ENCODE data around the gene USP34.

USP34 gene

DNA sequence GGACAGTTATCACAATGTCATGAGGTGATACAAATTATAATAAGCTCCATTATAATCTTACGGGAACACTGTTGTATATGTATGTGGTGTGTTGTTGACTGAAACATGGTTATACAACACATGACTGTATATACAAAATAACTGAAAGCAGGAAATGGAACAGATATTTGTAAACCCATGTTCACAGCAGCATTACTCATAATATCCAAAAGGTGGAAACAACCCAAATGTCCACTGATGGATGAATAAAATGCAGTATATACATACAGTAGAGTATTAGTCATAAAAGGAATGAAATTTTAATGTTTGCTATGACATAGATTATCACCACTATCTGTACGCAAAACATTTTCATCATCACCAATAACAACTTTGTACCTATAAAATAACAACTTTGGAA lies 107.3 kb downstream of the USP34 start:
- no peak for DNase-seq

DNA sequence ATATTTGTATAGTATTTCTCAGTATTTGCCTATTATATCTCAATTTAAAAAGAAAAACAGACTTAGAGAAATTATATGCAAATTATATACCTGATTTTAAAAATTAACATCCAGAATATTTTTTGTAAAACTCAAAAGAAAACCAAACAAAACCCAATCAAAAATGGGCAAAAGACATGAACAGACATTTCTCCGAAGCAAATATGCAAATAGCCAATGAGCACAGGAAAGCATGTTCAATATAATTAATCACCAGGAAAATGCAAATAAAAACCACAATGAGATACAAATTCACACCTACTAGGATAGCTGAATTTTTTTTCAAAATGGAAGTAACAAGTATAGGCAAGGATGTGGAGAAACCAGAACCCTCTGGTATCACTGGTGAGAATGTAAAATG lies 108.0 kb downstream of the USP34 start:
- DNase-seq = no peak

- DNase-seq = no peak
Measured at GRCh38 chr2:61361068-61361467, 109.8 kb downstream of the USP34 start.

DNA sequence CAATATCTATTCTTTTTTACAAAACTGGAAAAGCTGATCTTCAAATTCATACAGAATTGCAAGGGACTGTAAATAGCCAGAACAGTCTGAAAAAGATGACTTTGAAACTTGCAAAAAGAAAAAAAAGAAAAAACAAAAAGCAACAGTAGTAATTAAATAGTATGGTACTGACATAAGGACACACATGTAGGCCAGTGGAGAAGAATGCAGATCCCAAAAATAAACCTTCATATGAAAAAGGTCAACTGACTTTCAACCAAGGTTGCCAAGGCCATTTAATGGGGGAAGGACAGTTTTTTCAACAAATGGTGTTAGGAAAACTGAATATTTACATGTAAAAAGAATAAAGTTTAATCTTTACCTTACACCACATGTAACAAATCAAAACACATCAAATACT lies 111.8 kb downstream of the USP34 start:
- DNase-seq = no peak

DNA sequence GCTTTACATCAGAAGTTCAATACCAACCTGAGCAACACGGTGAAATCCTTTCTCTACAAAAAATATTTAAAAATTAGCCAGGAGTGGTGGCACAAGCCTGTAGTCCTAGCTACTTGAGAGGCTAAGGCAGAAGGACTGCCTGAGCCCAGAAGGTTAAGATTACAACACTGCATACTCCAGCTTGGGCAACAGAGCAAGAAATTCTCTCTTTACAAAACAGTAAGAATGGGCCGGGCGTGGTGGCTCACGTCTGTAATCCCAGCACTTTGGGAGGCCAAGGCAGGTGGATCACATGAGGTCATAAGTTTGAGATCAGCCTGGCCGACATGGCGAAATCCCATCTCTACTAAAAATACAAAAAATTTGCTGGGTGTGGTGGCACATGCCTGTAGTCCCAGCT lies 113.2 kb downstream of the USP34 start:
- no peak for DNase-seq

GRCh38 chr2:61356958-61357350 lies 113.9 kb downstream of the USP34 start:
- no peak for DNase-seq

DNA sequence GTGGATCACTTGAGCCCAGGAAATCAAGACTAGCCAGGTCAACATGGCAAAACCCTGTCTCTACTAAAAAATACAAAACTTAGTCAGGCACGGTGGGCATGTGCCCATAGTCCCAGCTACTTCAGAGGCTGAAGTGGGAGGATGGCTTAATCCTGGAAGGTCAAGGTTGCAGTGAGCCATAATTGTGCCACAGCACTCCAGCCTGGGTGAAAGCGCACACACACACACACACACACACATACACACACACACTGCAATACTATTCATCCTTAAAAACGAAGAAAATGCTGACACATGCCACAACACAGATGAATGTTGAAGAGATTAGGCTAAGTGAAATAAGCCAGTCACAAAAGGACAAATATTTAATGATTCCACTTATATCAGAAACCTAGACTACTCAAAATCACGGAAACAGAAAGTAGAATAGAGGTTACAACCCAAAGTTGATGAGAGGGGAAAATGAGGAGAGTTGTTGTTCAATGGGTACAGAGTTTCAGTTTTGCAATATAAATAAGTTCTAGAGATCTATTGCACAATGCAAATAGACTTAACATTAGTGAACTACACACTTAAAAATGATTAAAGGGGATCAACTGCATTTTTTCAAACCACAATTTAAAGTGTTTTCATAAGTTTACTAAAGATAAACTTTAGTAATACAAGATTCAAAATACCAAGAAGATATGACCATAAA lies 114.5 kb downstream of the USP34 start:
- DNase-seq = no peak

DNA sequence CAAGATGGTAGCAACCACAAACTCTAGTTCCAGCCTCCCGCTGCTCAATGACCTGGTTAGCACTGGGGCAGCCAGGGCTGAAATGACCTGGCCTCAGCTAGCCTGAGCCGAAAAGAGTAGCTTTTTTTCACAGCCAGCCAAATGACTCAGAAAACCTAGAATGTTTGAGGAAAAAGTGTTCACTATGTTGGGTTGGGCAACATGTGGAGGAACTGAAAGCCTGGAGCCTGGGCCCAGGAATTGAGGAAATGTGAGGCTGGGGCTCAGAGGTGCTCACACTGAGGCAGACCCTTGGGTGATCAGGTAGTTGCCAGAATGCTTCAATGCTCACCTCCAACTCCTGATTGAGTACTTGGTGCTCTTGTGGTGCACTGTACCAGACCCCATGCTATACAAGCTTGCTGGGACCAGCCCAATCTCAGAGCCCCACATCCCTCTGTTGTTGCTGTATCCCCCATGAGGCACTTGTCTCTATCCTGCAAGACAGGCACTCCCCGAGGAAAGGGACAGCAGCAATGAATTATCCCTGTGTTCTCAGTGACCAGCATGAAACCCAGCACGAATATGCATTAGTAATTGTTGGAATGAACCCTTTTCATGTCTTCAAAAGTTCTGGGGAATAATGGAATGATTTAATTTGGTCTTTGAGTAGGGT lies 116.2 kb downstream of the USP34 start:
- DNase-seq = no peak

- no peak for DNase-seq
Measured at GRCh38 chr2:61353909-61354308, 117.0 kb downstream of the USP34 start.

- DNase-seq = no peak
Measured at GRCh38 chr2:61350777-61351176, 120.1 kb downstream of the USP34 start.

- no peak for DNase-seq
Measured at GRCh38 chr2:61343141-61343540, 127.7 kb downstream of the USP34 start.

DNA sequence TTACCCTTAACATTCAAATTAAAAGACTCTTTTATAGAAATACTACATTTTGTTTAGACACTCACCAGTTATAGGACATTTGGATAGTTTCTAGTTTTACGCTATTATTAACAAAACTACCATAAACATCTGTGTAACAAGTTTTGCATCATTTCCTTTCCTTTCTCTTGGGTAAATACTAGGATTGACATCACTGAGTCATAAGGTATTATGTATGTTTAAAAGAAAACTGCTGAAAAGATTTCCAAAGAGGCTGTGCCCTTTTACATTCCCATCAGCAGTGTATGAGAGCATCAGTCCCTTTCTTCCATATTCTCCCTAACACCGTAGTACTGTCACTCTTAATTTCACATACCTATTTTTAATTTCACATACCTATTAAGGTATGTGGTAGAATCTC lies 130.6 kb downstream of the USP34 start:
- no peak for DNase-seq

GRCh38 chr2:61338447-61338846 lies 132.4 kb downstream of the USP34 start:
- DNase-seq = no peak

- DNase-seq = no peak
Measured at GRCh38 chr2:61335187-61335586, 135.7 kb downstream of the USP34 start.

GRCh38 chr2:61334466-61334865 lies 136.4 kb downstream of the USP34 start:
- DNase-seq = no peak

- no peak for DNase-seq
Measured at GRCh38 chr2:61328707-61329251, 142.1 kb downstream of the USP34 start.

DNA sequence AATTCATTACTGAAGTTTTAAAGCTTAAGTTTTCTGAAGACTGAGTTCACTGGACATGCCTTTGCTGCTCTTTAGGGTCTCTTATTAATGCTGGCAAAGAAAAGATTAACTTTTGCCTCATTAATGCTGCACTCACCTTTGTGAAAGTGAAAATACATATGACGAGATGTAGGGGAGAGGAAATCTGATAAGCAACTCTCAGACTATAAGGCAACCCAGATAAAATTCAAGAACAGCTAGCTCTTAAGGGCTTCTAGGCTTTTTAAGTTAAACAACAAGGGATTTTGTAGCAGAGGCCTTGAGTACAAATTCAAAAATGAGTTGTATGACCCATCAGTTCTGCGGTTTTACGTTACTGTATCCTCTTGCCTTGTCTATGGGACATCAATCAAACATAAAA lies 143.7 kb downstream of the USP34 start:
- DNase-seq = peak in 1 of 2 donors; percentile 8

- DNase-seq = no peak
Measured at GRCh38 chr2:61326423-61326822, 144.5 kb downstream of the USP34 start.

DNA sequence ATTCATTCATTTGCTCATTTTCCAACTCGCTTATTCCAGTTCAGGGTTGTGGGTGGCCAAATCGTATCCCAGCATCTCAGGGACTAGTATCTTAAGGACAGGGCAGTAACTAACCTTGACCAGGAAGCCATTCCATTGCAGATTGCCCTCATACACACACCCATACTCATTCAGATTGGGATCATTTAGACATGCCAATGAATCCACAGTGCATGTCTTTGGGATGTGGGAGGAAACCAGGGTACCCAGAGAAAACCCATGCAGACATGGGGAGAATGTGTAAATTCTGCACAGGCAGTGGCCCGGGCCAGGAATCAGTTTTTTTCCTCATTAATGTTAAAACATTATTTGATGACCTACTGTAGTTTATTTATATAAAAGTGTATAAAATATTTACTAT lies 150.7 kb downstream of the USP34 start:
- DNase-seq = no peak

DNA sequence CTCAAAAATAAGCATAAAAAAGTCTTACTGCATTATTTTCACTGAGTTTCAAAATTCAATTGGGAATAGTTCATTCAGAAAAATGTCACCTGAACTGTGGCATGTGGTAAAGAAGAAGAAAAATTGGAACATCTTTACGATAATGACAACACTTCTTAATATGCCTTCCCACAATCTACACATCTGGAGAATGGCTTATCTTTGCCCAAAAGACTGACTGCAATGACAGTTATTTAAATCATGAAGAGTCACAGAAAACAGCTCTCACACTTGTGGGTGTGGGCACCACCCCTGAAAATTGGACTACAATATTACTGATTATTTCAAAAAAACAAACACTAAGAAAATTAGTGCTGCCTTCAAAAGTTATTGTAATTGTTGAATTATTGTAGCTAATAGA lies 152.3 kb downstream of the USP34 start:
- DNase-seq = no peak

GRCh38 chr2:61295981-61296380 lies 174.9 kb downstream of the USP34 start:
- no peak for DNase-seq

DNA sequence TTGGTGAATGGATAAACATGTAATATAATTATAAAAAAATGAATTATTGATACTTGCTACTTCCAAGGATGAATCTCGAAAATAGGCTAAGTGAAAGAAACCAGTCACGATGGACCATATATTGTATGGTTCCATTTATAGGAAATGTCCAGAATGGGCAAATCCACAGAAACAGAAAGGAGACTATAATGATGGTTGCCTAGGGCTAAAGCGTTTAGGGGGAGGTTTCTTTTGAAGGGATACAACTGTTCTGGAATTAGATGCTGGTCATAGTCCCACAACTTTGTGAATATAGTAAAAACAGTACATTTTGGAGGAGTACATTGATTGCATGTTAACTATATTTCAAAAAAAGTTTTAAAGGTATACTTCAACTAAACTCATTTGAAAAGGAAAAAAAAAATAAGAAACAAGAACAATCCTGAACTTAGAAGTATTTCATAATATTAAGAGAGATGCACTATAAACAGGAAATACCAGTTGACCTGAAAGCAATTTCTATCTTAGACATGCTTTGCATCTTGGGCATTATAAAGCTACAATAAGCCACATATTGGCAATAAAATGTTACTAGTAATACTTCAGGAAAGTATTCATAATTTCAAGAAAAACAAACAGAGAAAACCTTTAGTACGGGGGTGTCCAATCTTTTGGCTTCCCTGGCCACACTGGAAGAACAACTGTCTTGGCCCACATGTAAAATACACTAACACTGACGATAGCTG lies 178.9 kb downstream of the USP34 start:
- no peak for DNase-seq

DNA sequence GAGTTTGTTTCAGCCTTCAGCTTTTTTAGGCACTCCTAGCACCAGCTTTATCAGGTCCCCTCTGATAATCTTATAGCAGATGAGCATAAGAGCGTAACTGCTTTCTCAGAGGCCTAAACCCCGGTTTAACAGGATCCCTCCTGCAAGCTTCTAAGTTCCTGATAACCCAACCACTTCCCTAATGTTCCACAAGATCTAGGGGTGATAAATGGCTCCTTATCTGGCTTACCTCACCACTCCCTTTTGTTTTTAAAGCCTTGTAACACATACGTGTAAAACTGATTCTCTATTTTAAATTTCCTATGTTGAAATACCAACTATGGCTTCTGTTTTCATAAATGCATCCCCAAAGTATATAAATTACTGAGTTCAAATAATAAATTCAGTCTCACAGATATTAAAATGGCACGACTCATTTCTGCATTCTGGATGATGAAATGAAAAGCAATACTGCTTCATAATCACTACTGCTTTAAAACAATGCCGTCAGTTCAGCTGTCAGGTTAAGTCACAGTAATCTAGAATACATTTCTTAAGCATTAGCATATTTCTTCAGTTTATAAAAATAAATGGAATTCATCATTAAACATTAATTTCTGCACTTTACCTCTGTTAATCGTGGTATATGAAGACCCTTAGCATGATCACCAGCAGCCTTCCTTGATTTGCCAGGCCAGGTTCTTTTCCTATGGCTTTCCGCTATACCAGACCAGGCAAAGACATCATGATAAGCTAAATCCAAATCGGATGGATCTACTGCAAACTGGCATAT lies 182.6 kb downstream of the USP34 start:
- DNase-seq = no peak

Data from CD4-positive, alpha-beta T cell treated with Interleukin-4 for 1 hour (primary cell).